NOMO-1 (cell line): ENCODE data around the gene FAM167B.

ENCODE experiments used
- DNase-seq, 2 experiments: peaks; one replicate each; lab custom pipeline; 2025; ENCODE audit not compliant: unreplicated experiment in 2 of 2; lab: John Stamatoyannopoulos, UW

FAM167B gene

GRCh38 chr1:32246888-32247273 is at the start of gene FAM167B:
Gene FAM167B, plus strand, starts transcription at chr1:32247222. Its CDS starts 200 bp downstream, at chr1:32247422.
- DNase-seq = no peak

GRCh38 chr1:32197837-32198236 is 49.2 kb upstream of the FAM167B start:
- DNase-seq = no peak

- no peak for DNase-seq
Observed at GRCh38 chr1:32198237-32199042, 48.6 kb upstream of the FAM167B start.

- DNase-seq = no peak
Observed at GRCh38 chr1:32199043-32199716, 47.8 kb upstream of the FAM167B start.

- DNase-seq = no peak
Observed at GRCh38 chr1:32199717-32200072, 47.3 kb upstream of the FAM167B start.

GRCh38 chr1:32200226-32201010 is 46.6 kb upstream of the FAM167B start, which contains the start of gene CCDC28B:
Gene CCDC28B, plus strand, starts transcription at chr1:32200595. Its CDS starts 1,341 bp downstream, at chr1:32201936.
- peak; percentile 67 to 73 for DNase-seq

- peak; percentile 50 to 69 for DNase-seq
Observed at GRCh38 chr1:32201011-32201855, 45.8 kb upstream of the FAM167B start.

GRCh38 chr1:32204943-32205361 is 42.1 kb upstream of the FAM167B start:
- no peak for DNase-seq

GRCh38 chr1:32205401-32206370 is 41.3 kb upstream of the FAM167B start, which contains the start of gene IQCC:
Gene IQCC, plus strand, starts transcription at chr1:32205671. Its CDS starts 11 bp downstream, at chr1:32205682.
- DNase-seq = peak; percentile 76 to 86

- DNase-seq = no peak
Observed at GRCh38 chr1:32208469-32208868, 38.6 kb upstream of the FAM167B start.

GRCh38 chr1:32208891-32209328 is 38.1 kb upstream of the FAM167B start, which contains the start of gene DCDC2B:
Gene DCDC2B, plus strand, starts transcription at chr1:32209089. Its CDS starts 5 bp downstream, at chr1:32209094.
- no peak for DNase-seq

GRCh38 chr1:32215629-32216480 is 31.2 kb upstream of the FAM167B start:
- DNase-seq = peak; percentile 24 to 26

GRCh38 chr1:32216566-32216965 is 30.5 kb upstream of the FAM167B start:
- DNase-seq = no peak

- no peak for DNase-seq
Observed at GRCh38 chr1:32219022-32219421, 28.0 kb upstream of the FAM167B start.

- DNase-seq = no peak
Observed at GRCh38 chr1:32220746-32221580, 26.1 kb upstream of the FAM167B start.

- no peak for DNase-seq
Observed at GRCh38 chr1:32221581-32221979, 25.4 kb upstream of the FAM167B start.
